ENCODE measurements around the gene ALK. TPM values are rescaled to one million over a fixed set of nuclear protein-coding genes. Genes with fewer than 3 reads are reported as not detected.

Gene ALK
- total RNA-seq, 1 donor from 2014 or later = 2.0 TPM

DNA sequence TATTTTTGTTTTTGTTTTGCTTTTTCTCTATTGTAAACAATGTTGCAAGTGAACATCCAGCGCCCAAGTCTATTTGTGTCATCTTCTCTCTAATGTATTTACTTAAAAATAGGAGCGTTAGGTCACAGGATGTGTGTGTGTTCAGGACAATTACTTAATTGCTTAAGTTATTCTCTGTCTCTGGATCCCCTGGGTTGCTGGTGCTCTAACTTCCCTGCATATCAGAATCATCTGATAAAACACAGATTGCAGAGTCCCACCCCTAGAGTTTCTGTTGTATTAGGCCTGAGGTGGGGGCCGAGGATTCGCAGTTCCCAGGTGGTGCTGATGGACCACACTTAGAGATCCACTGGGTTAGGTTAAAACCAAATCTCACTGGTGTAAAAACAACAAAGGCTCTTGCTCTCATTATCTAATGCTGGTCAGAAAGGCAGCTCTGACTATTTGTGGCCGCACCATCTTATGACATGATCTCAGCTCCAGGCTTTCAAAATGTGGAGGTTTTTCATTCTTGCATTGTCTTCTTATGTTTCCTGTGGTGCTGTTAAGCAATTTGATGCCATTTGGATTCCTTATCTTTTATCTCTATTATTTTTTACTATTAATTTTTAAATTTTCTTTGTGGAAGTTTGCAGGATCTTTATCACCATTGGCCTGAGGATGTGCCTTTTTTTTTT lies 718.4 kb downstream of the ALK start:
- DNase-seq (ENCODE audit: low spot score in 2 of 2) (no peak), FAIRE-seq (no peak)

DNA sequence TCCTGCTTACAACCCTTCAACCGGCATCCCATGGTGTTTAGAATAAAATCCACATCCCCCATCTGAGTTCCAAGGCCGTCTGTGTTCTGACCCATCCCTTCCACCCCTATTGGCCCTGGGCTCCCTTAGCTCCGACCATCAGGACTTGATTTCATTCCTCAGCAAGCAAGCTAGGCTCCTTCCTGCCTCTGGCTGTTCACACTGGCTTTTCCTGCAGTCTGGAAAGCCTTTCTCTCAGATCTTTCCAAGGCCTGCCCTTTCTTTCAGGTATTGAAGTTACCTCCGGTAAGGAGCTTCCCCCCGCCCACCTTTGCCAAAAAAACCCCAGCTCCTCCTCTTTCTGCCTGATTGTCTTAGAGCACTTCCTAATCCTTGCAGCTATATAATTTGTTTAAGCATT lies 719.4 kb downstream of the ALK start:
- DNase-seq (ENCODE audit: low spot score in 2 of 2) (no peak), FAIRE-seq (no peak)

DNA sequence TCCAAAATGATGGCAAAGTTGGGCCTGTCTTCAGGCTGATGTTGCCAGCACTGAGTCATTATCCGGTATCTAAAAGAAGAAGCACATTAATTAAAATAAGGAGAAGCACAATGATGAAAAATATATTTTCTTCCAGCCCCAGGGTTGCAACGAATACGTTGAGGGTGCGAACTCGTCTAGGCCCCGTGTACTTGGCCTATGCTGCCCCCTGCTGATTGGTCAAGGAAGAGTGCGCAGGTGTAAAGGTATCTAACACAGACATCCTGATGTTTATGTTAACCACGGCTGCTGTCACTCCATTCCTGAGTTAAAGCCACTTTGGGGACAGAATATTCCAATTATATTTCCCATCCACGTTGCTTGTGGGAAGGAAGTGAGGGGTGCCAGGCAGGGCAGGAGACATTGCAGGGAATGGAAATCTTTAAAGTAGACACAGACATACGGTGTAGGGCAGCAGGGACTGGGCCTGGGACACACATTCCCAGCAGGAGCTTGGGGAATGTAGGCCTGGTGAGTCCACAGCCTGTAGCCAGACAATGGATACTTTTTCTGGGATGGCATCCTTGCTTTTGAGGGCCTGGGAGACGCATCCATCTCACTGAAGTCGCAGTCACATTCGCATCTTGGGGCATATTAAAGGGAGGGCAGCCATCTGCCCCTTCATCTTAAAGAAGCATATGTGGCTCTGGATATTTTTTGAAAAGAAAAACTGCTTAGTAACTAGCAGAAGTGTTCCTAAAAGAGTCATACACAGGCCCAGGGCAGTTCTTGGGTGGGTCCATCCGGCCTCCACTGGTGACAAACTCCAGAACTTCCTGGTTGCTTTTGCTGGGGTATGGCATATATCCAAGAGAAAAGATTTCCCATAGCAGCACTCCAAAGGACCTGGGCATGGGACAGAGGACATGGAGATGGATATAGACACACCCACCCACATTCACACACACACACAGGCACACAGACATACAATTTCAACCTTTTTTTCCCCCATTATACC lies 724.3 kb downstream of the ALK start:
- FAIRE-seq (no peak), DNase-seq (ENCODE audit: low spot score in 2 of 2) (peak; percentile 37 to 57)

DNA sequence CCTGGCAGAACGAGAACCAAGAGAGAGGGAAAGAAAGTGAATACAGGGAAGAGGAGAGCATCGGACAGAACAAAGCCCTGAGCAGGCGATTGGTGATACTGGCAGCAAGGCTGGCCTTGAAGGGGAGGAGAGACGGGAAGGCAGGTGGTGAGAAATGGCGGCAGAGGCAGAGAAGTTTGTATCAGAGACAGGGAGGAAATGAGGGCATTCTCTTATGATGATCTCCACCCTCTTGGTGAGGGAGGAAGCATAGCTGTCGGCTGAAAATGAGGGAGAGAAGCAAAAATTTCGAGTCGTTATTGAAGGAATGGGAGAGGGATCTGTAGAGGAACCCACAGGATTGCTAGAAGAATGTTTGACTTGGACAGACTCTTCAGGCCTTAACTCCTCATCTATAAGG lies 725.6 kb downstream of the ALK start:
- no peak for DNase-seq (ENCODE audit: low spot score in 2 of 2)
- FAIRE-seq = no peak

DNA sequence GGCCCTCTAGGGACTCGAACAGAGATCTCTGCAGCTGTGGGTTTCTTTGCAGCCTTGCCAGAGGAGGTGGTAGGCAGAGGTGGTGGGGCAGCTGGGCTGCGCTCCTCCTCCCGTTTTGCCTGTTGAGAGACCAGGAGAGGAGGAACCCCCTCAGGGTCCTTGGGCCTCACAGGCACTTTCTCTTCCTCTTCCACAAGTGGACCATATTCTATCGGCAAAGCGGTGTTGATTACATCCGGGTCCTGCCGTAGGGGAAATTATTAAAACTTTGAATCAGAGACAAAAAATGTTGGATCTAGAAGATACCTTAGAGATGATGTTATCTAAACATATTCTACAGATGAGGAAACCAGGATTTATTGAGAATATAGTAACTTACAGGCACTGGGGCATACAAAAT lies 727.7 kb downstream of the ALK start:
- FAIRE-seq (no peak), DNase-seq (ENCODE audit: low spot score in 2 of 2) (no peak)

DNA sequence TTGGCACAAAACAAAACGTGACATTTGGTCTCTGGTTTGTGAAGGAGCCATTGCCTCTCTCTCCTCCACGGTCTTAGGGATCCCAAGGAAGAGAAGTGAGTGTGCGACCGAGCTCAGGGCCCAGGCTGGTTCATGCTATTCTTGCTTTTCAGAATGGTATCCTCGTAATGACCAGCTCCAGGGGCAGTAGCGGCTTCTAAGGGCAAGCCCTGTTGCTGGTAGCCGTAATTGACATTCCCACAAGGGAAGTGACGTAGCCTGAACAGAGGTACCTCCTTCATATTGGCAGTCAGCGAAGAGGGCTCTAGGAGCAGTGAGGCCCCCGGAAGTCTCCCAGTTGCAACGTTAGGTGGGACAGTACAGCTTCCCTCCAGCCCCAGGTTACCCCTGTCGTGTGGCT lies 728.3 kb downstream of the ALK start:
- DNase-seq (ENCODE audit: low spot score in 2 of 2) = no peak
- no peak for FAIRE-seq

DNA sequence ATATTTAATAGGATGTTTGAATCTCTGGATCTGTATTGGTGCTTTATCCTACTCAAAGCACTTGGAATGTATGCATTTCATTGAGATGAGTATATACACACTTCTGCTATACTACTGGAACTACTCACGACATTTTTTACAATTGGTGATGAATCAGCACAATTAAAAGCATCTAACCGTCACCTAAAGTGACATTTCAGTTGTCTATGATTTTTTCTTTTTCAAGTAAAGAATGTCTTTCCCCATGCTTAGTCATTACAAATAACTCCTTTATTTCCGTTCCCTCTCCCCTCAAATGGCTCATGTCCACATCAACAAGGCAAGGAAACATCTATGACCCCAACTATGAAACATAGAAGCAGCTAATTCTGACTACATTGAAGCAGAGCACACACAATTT lies 728.9 kb downstream of the ALK start:
- FAIRE-seq (no peak), DNase-seq (ENCODE audit: low spot score in 2 of 2) (no peak)

DNA sequence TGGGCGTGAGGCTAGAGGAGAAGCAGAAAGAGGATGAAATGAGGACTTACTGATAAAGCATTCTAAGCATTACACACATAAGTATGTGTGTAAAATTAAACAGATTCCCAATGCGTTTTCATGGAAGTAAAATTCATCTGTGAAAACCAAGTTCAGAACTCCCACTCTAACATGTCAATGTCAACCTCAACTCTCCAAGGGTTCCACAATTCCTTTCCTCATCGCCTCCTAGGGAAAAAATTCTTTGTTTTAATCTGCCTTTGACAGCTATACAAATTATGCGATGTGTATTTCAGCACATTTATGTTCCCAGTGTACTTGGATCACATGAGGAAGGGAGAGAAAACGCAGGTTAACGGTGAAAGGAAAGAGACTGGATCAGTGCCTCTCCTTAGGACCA lies 729.6 kb downstream of the ALK start:
- no peak for DNase-seq (ENCODE audit: low spot score in 2 of 2)
- FAIRE-seq = no peak

DNA sequence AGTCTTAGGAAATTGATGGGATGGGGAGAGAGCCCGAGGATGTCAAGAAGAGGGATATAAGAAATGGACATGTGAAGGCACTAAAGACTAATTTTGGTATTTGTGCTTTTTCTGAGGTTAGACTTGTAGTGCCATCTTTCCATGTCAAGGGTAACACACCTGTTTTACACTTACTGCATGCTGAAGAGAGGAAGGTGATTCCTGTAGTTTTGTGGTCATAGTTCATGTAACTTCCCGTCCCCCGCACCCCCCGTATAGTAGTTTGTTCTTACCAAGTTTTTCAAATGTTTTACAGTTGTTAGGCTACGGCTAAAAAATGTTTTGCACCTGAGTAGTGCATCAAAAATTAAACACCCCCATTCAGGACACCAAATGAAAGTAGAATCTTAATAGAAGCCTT lies 732.3 kb downstream of the ALK start:
- DNase-seq (ENCODE audit: low spot score in 2 of 2) (no peak), FAIRE-seq (no peak)

DNA sequence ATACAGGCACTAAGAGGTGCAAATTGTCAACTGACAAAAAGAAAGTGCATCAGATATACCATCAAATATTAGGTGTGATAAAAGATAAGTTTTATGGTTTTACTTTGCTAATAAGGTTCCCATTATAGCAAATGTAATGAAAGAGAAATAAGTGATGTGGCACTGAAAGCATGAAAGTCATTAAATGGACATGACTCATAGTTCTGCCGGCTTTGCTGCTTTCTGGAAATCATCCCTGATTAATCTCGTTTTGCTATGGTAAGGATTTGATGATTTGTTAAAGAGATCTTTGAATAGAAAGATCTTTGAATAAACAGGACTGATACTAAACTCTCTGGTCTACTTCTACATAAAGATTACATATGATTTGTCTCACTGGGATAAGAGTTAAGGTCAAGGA lies 733.5 kb downstream of the ALK start:
- DNase-seq (ENCODE audit: low spot score in 2 of 2) (no peak), FAIRE-seq (no peak)

DNA sequence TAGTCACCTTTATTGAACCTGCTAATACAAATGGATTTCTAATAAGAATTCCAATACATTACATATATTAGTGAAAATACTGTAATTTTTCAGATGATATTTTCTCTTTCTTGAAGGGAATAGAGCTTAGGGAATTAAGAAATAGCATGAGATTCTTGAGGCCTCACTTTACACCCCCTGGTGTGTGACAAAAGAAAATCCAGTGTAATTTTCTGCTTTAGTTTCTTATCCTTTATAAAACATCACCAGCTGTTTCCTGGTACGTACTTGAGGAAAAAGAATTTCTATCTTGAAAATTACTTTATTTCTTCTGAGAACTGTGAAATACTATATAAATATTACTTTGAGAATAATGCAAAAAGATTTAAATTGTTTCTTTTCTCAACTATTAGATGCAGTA lies 734.6 kb downstream of the ALK start:
- no peak for FAIRE-seq
- no peak for DNase-seq (ENCODE audit: low spot score in 2 of 2)

DNA sequence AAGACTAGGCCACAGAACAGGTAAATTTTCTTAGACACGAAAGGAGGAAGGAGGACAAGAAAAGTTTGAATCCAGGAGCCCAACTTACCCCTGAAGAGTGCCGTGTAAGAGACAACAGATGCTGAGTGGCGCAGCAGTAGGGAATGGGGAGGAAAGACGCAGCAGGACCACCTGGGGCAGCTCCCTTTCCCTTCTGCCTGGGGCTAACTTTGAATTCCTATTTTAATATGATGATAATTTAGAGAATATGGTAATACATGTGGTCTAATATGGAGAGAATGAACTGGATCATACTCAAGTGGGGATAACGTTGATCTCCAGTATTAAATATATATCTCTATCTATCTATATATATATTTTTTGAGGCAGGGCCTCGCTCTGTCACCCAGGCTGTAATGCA lies 736.9 kb downstream of the ALK start:
- FAIRE-seq = no peak

DNA sequence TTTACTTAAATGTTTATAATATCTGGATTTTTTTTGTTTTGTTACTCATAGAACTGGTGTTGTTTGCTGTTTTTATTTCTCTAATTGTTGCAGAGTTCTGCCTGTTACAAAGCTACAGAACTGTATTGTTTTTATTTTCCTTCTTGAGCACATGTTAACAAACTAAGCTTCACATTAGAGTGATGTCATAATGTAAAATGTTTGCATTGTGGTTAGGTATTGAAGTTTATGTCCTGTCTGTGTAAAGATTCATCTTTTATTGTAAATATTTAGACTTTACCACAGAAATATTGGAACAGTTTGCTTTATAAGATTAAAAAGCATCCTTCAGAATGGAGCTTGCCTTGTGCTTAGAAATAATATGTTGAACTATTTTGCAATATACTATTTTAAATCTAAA lies 738.5 kb downstream of the ALK start:
- no peak for FAIRE-seq
- DNase-seq (ENCODE audit: low spot score in 2 of 2) = no peak

More for the DNA sequence above, 736.9 kb downstream of the ALK start:
- DNase-seq (ENCODE audit: low spot score in 2 of 2) = no peak

DNA sequence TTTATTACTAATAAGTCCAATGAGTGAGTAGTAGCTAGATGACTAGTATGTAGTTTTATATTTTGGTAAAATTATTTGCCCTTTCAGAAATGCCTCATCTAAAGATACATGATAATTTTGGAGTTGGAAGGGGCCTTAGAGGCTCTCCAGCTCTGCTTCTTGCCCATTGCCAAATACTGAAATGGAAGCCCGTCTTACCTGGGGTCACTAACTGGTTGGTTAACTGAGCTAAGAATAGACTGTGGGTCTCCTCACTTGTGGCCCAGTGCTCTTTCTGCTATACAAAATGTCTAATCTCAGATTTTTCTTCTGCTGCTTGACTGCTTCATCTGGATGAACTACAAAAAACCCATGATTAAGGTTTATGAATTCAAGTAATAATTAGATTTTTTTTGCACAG lies 739.1 kb downstream of the ALK start:
- no peak for FAIRE-seq
- no peak for DNase-seq (ENCODE audit: low spot score in 2 of 2)

DNA sequence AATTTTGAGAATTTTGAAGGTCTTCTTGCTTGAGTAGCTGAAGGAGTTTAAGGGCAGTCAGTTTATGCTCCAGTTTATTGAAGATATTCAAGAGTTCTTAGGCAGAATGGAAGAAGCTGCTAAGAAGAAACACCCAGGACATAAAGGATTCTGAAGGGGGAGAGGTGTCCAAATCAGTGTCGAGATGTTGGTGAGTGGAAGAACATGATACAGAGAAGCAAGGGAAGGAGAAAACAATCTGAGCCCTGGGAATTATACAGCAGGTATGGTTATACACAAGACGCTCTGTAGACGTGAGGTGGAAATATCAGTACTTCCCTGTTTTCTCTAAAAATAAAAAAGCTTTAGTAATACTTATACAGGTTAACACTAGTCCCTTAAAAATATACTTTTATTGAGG lies 746.0 kb downstream of the ALK start:
- FAIRE-seq (no peak), DNase-seq (ENCODE audit: low spot score in 2 of 2) (no peak)

DNA sequence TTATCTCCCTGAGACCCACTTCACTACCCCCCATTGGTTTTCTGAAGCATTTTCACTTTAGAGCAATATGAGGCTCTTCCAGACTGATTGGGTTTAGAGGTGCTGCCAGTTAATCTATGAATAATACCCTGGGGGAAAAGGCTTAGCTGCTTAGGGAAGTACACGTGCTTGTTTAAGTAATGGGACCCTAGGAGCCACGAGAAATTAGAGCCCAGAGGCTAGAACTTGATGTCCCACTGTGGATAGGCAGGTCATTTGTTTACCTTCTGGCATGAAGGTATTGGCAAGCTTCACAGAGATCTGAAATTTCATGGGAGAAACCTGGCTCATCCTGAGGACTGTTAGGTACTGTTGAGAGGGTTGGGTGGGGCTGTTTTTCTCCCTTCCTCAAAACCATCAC lies 746.4 kb downstream of the ALK start:
- no peak for FAIRE-seq

DNA sequence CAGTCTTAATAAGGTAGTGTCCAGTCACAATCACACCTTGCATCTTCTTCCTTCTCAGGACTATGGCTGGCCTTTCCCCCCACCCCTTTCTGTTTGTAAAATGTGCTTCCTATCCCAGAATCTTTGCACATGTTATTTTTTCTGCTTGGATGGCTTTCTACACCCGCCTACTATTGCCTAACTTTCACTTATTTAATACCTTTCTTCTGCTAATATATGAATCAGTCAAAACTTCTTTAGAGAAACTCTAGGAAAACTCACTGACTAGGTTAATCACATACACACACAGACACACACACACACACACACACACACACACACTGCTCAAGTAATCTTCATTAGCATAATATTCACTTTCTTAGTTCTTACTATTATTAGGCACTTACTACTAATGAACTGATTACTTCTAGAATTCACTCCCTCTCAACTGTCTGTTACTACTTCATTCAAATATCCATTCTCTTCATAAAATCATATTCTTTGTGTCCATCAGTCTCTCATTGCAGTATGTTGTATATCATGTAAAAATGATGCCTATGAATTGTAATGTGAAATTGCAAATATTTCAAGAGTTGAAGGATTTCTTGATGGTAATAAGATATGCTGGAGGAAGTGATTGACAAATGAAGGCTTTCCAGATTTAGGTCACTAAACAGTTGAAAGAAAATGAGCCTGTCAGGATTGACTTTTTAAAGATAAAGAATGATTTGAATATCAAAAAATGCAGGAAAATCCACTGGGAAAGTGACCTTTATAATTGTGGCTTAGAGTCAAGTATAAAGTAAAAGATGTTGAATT lies 754.9 kb downstream of the ALK start:
- DNase-seq (ENCODE audit: low spot score in 2 of 2) (no peak), FAIRE-seq (no peak)

More for the DNA sequence above, 746.4 kb downstream of the ALK start:
- DNase-seq (ENCODE audit: low spot score in 2 of 2) = no peak

DNA sequence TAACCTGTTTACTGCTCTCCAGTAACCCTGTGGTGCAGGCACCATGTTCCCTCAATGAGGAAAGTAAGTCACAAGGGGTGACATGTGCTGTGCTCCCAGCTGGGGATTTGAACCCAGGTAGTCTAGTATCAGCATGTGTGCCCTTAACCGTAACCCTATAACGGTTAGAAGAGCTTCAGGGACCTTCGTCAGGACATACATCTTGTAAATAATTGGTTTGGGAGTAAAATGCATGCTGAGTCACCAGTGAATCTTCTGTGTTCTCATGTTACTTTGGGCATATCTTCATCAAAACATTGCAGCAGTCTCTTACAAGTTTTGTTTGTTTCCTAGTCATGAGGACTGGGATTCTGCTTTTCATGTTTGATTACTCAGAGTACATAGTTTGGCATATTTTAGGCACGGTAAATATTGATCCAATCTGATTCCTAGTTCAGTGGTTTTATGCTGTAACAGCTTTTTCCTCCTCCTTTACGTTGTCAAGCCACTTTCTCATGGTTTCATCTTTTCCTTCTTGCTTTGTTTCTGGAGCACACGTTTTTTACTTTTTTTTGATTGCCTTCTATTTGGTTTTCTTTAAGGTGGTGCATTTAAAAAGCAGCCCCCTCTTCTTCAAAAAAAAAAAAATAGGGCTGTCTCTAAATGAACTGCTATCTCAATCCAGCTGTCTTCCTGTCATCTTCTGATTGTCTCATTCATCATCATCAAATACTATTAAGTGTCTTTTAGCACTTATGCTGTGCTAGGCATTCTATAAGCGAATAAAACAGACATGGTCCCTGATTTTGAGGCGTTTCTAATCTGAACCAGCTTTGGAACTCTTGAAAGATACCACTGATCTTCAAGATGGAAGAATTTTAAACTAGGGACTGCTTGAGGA lies 755.8 kb downstream of the ALK start:
- FAIRE-seq (no peak), DNase-seq (ENCODE audit: low spot score in 2 of 2) (no peak)

DNA sequence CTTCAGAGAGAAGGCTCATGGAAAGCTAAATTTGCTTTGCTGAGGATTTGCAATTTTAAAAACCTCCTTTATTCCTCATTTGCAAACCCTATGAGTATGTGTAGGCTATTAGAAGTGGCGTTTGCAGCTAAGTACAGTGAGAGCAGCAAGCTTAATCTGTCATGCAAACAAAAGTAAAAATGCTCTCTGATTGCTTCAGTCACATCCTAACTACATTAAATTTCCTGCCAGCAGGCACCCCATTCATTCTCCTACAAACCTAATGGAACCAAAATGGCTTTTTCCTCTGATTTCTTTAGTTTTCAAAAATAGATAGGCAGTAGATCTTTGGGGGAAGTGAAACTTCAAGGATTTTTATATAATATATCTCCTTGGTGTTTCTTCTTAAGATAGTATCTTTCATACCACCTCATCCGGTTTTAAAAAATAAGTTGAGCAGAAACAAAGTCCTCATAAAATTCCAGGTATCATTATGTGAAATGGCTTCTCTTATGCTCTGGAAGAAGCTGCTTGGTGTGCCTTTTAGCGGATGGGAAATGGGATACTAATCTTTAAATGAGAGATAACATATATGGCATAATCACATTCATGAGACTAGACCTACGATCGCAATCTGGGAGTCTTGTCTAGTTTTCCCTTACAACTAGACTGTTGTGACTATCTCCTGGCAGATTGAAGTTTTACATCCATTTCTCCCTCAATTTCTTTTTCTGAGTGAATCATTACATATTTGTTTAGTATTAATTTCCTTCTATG lies 757.1 kb downstream of the ALK start:
- FAIRE-seq (no peak), DNase-seq (ENCODE audit: low spot score in 2 of 2) (no peak)
